Measurements from ENCODE around the gene IGSF9B. TPM values are rescaled to one million over a fixed set of nuclear protein-coding genes. Genes with fewer than 3 reads are reported as not detected.

IGSF9B gene
- total and polyA plus RNA-seq, 4 donors = 0.07 to 0.33 (median 0.09) TPM; not detected in 1

DNA sequence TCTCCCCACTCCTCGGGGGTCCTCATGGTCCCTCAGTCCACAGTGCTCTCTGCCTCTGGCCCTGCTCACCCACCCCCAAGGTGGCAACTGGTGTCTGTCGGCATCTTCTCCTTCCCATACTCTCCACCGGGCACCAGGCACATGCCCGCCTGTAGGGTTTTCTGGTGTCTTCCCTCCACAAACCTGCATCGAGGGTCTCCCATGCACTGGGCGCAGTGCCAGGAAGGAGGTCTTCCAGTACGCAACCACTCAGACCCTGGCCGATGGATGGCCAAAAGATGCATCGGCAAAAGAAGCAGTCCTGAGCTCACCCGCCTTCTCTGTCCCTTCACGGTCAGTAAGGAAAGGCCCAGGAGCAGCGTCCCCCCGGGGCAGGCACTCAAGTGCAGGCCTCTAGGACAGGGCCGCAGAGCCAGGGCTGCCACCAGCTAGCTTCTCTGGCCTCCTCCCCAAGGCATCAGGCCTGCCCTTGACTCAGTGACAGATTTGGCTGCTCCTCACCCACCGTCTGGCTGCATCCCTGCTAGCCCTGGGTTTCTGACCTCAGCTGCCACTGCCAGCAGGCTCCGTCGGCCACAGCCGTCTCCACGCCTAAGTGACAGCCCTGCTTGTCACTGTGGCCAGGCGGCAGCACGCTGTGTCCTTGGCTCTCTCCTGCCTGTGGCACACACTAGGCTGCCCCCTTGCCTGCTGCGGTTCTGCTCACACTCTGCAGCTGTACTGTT is 32.1 kb upstream of the IGSF9B start:
- WGBS = 79% methylated on average over 22 of the region's 22 CpGs
- no peak for TF ChIP-seq HNF4A (conservative IDR thresholded peaks at IDR 0.05)
- TF ChIP-seq, protein P1, sequence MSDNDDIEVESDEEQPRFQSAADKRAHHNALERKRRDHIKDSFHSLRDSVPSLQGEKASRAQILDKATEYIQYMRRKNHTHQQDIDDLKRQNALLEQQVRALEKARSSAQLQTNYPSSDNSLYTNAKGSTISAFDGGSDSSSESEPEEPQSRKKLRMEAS (IDR thresholded peaks at IDR 0.05) = no peak
- TF ChIP-seq, protein P2, sequence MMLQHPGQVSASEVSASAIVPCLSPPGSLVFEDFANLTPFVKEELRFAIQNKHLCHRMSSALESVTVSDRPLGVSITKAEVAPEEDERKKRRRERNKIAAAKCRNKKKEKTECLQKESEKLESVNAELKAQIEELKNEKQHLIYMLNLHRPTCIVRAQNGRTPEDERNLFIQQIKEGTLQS (IDR thresholded peaks at IDR 0.05) = no peak
- no peak for TF ChIP-seq SP1 (IDR thresholded peaks at IDR 0.05)
- no peak for TF ChIP-seq NR2F2 (IDR thresholded peaks at IDR 0.05)
- no peak for TF ChIP-seq HNF4G (IDR thresholded peaks at IDR 0.05)
- TF ChIP-seq EGR1 (IDR thresholded peaks at IDR 0.05; ENCODE audit: low read depth in 2 of 2) = no peak
- TF ChIP-seq RXRA (IDR thresholded peaks at IDR 0.05) = no peak
- TF ChIP-seq RAD21 (IDR thresholded peaks at IDR 0.05) = no peak
- TF ChIP-seq GABPA (IDR thresholded peaks at IDR 0.05 in 1 of 2, conservative IDR thresholded peaks at IDR 0.05 in 1 of 2) = no peak
- TF ChIP-seq FOXA1 (IDR thresholded peaks at IDR 0.05) = no peak
- TF ChIP-seq JUND (IDR thresholded peaks at IDR 0.05) = no peak

DNA sequence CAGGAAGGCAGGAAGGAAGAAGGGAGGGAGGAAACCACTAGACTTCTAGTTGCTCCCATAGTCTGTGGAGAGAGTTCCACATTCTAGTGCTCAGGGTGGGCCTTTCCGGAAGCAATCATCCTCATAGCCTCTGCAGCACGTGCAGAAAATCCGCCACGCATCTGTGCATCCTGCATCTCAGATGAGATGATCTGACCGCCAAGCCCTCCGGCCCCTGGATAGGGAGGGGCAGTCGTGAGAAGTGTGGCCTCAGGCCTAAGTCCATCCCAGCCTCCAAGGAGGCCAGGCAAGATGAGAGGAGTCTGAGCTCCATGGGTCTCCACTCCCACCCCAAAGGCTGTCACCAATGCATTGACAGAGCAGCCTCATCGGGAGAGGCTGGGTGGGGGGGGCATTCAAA is 30.4 kb upstream of the IGSF9B start:
- Histone ChIP-seq H3K9me3 (ENCODE audit: control insufficient read depth in 4 of 4, low read length in 3 of 4) (no peaks in the 10 kb centered on the region), H3K27ac (ENCODE audit: low read depth in 1 of 2, low read length in 2 of 2) (no peak overlapping the region), H3K36me3 (ENCODE audit: control insufficient read depth in 4 of 4, insufficient read depth in 3 of 4, low read depth in 1 of 4, low read length in 3 of 4) (no peaks in the 10 kb centered on the region), H3K4me1 (ENCODE audit: control insufficient read depth in 4 of 4, insufficient read depth in 4 of 4, low read length in 3 of 4) (no peaks in the 10 kb centered on the region), H3K9ac (ENCODE audit: low read depth in 1 of 2, low read length in 2 of 2) (no peak overlapping the region), H3K4me3 (ENCODE audit: low read depth in 1 of 3, low read length in 3 of 3) (no peak overlapping the region), H3K27me3 (ENCODE audit: control insufficient read depth in 4 of 4, insufficient read depth in 4 of 4, low read length in 3 of 4) (peaks cover 0 to 3% (median 0%) of the 10 kb centered on the region in 4 donors)
- WGBS = 87% methylated on average over 8 of the region's 8 CpGs
- TF ChIP-seq, protein P3, sequence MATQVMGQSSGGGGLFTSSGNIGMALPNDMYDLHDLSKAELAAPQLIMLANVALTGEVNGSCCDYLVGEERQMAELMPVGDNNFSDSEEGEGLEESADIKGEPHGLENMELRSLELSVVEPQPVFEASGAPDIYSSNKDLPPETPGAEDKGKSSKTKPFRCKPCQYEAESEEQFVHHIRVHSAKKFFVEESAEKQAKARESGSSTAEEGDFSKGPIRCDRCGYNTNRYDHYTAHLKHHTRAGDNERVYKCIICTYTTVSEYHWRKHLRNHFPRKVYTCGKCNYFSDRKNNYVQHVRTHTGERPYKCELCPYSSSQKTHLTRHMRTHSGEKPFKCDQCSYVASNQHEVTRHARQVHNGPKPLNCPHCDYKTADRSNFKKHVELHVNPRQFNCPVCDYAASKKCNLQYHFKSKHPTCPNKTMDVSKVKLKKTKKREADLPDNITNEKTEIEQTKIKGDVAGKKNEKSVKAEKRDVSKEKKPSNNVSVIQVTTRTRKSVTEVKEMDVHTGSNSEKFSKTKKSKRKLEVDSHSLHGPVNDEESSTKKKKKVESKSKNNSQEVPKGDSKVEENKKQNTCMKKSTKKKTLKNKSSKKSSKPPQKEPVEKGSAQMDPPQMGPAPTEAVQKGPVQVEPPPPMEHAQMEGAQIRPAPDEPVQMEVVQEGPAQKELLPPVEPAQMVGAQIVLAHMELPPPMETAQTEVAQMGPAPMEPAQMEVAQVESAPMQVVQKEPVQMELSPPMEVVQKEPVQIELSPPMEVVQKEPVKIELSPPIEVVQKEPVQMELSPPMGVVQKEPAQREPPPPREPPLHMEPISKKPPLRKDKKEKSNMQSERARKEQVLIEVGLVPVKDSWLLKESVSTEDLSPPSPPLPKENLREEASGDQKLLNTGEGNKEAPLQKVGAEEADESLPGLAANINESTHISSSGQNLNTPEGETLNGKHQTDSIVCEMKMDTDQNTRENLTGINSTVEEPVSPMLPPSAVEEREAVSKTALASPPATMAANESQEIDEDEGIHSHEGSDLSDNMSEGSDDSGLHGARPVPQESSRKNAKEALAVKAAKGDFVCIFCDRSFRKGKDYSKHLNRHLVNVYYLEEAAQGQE (IDR thresholded peaks at IDR 0.05) = no peak
- TF ChIP-seq HNF4A (conservative IDR thresholded peaks at IDR 0.05) (no peak), FOXA1 (IDR thresholded peaks at IDR 0.05) (no peak), TAF1 (conservative IDR thresholded peaks at IDR 0.05) (no peak), NR2F2 (IDR thresholded peaks at IDR 0.05) (no peak), HNF4G (IDR thresholded peaks at IDR 0.05) (no peak)
- TF ChIP-seq, protein P4, sequence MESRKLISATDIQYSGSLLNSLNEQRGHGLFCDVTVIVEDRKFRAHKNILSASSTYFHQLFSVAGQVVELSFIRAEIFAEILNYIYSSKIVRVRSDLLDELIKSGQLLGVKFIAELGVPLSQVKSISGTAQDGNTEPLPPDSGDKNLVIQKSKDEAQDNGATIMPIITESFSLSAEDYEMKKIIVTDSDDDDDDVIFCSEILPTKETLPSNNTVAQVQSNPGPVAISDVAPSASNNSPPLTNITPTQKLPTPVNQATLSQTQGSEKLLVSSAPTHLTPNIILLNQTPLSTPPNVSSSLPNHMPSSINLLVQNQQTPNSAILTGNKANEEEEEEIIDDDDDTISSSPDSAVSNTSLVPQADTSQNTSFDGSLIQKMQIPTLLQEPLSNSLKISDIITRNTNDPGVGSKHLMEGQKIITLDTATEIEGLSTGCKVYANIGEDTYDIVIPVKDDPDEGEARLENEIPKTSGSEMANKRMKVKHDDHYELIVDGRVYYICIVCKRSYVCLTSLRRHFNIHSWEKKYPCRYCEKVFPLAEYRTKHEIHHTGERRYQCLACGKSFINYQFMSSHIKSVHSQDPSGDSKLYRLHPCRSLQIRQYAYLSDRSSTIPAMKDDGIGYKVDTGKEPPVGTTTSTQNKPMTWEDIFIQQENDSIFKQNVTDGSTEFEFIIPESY (IDR thresholded peaks at IDR 0.05) = no peak
- DNase-seq (ENCODE audit: low spot score) = no peak

More for the DNA sequence above, 32.1 kb upstream of the IGSF9B start:
- Histone ChIP-seq H3K27me3 (ENCODE audit: control insufficient read depth in 4 of 4, insufficient read depth in 4 of 4, low read length in 3 of 4) (peaks cover 0 to 3% (median 0%) of the 10 kb centered on the region in 4 donors), H3K4me1 (ENCODE audit: control insufficient read depth in 4 of 4, insufficient read depth in 4 of 4, low read length in 3 of 4) (no peaks in the 10 kb centered on the region), H3K36me3 (ENCODE audit: control insufficient read depth in 4 of 4, insufficient read depth in 3 of 4, low read depth in 1 of 4, low read length in 3 of 4) (no peaks in the 10 kb centered on the region), H3K4me3 (ENCODE audit: low read depth in 1 of 3, low read length in 3 of 3) (no peak overlapping the region), H3K9ac (ENCODE audit: low read depth in 1 of 2, low read length in 2 of 2) (no peak overlapping the region), H3K9me3 (ENCODE audit: control insufficient read depth in 4 of 4, low read length in 3 of 4) (no peaks in the 10 kb centered on the region), H3K27ac (ENCODE audit: low read depth in 1 of 2, low read length in 2 of 2) (no peak overlapping the region)
- no peak for DNase-seq (ENCODE audit: low spot score)

Data from liver (tissue), 9 donors.